ENCODE data around the gene CP. TPM values are rescaled to one million over a fixed set of nuclear protein-coding genes. Genes with fewer than 3 reads are reported as not detected.

Gene CP
- polyA plus RNA-seq, 3 donors: 0.04 TPM; not detected in 2

DNA sequence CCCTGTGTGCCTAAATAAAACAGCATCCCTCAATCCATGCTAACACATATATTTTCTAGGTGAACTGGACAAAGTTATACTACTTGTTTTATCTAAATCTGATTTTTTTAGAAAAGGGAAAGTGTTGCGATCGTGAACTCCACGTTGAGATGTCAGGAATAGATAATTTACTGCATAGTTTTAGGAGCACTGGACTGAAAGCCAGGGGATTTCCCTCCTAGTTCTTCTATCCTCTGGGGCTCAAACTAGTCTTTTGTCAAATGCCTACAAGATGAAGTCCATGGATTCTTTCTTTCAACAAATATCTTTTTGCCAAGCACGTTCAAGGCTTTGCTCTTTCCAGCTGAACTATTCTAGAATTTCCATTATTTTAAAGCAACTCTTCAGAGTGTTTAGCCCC is 92.8 kb downstream of the CP start:
- Mint-ChIP-seq H3K27ac (peak overlapping the region; percentile 86 to 97 (median 92)), H3K36me3 (peaks cover 14 to 16% of the 10 kb centered on the region in 2 donors), H3K4me1 (peaks cover 39% of the 10 kb centered on the region), H3K9me3 (no peaks in the 10 kb centered on the region), H3K27me3 (ENCODE audit: low read depth in 3 of 3) (peaks cover 0 to 6% (median 2%) of the 10 kb centered on the region in 3 donors), H3K4me3 (peak overlapping the region; percentile 93 to 95)
- no peaks in the 10 kb centered on the region for H3K27me3 ChIP-seq (ENCODE audit: control insufficient read depth in 2 of 2, insufficient read depth in 2 of 2, low read length in 2 of 2)
- peak overlapping the region; percentile 97 for H3K9ac ChIP-seq (ENCODE audit: insufficient read depth, low read length, poor library complexity, severe bottlenecking)
- TF ChIP-seq, protein P1, sequence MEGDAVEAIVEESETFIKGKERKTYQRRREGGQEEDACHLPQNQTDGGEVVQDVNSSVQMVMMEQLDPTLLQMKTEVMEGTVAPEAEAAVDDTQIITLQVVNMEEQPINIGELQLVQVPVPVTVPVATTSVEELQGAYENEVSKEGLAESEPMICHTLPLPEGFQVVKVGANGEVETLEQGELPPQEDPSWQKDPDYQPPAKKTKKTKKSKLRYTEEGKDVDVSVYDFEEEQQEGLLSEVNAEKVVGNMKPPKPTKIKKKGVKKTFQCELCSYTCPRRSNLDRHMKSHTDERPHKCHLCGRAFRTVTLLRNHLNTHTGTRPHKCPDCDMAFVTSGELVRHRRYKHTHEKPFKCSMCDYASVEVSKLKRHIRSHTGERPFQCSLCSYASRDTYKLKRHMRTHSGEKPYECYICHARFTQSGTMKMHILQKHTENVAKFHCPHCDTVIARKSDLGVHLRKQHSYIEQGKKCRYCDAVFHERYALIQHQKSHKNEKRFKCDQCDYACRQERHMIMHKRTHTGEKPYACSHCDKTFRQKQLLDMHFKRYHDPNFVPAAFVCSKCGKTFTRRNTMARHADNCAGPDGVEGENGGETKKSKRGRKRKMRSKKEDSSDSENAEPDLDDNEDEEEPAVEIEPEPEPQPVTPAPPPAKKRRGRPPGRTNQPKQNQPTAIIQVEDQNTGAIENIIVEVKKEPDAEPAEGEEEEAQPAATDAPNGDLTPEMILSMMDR (IDR thresholded peaks at IDR 0.05): no peak
- H4K20me1 ChIP-seq (ENCODE audit: insufficient read depth, low read length): no peaks in the 10 kb centered on the region
- peak overlapping the region; percentile 81 for H3K4me2 ChIP-seq (replicated peaks; ENCODE audit: extremely low read depth, low read length, poor library complexity, severe bottlenecking)
- peak in 2 of 3 donors; percentile 23 for DNase-seq
- no peaks in the 10 kb centered on the region for H3K36me3 ChIP-seq (replicated peaks in 1 of 2; ENCODE audit: control insufficient read depth in 1 of 2, insufficient read depth in 2 of 2, low read length in 2 of 2)
- H3K27ac ChIP-seq (ENCODE audit: low read depth in 1 of 2, low read length in 2 of 2): peak overlapping the region; percentile 62 to 97
- no peaks in the 10 kb centered on the region for H3K9me3 ChIP-seq (replicated peaks in 1 of 2; ENCODE audit: control insufficient read depth in 1 of 2, insufficient read depth in 1 of 2, low read length in 2 of 2)
- 0% methylated on average over 1 of the region's 4 CpGs for WGBS (ENCODE audit: insufficient coverage)
- H2AFZ ChIP-seq (ENCODE audit: insufficient read depth, low read depth, low read length, poor library complexity, severe bottlenecking): peak overlapping the region; percentile 9
- H3K79me2 ChIP-seq (ENCODE audit: insufficient read depth, low read length): peaks cover 44% of the 10 kb centered on the region
- peaks cover 27 to 39% of the 10 kb centered on the region in 2 donors for H3K4me1 ChIP-seq (ENCODE audit: control insufficient read depth in 1 of 2, insufficient read depth in 2 of 2, low read length in 2 of 2)
- peak overlapping the region; percentile 70 to 95 (median 88) for H3K4me3 ChIP-seq (replicated peaks in 1 of 3; ENCODE audit: low read depth in 2 of 3, low read length in 3 of 3)
- intact Hi-C loops (cut with micrococcal nuclease): loop anchor here in 1 of 2 donors (10.0 kb wide), 1 partner anchor 134 kb away; the partner anchor contains the start of gene GYG1

GRCh38 chr3:149122721-149123578 is 98.7 kb downstream of the CP start:
- peaks cover 0 to under 1% (median 0%) of the 10 kb centered on the region in 3 donors for H3K27me3 Mint-ChIP-seq (ENCODE audit: low read depth in 3 of 3)
- H3K9me3 Mint-ChIP-seq: no peaks in the 10 kb centered on the region
- Histone ChIP-seq H4K20me1 (ENCODE audit: insufficient read depth, low read length) (no peaks in the 10 kb centered on the region), H3K4me1 (ENCODE audit: control insufficient read depth in 1 of 2, insufficient read depth in 2 of 2, low read length in 2 of 2) (no peaks in the 10 kb centered on the region), H3K27me3 (ENCODE audit: control insufficient read depth in 2 of 2, insufficient read depth in 2 of 2, low read length in 2 of 2) (no peaks in the 10 kb centered on the region), H3K36me3 (replicated peaks in 1 of 2; ENCODE audit: control insufficient read depth in 1 of 2, insufficient read depth in 2 of 2, low read length in 2 of 2) (no peaks in the 10 kb centered on the region), H3K4me2 (replicated peaks; ENCODE audit: extremely low read depth, low read length, poor library complexity, severe bottlenecking) (no peak overlapping the region), H2AFZ (ENCODE audit: insufficient read depth, low read depth, low read length, poor library complexity, severe bottlenecking) (no peak overlapping the region), H3K9ac (ENCODE audit: insufficient read depth, low read length, poor library complexity, severe bottlenecking) (no peak overlapping the region), H3K4me3 (replicated peaks in 1 of 3; ENCODE audit: low read depth in 2 of 3, low read length in 3 of 3) (no peak overlapping the region), H3K9me3 (replicated peaks in 1 of 2; ENCODE audit: control insufficient read depth in 1 of 2, insufficient read depth in 1 of 2, low read length in 2 of 2) (no peaks in the 10 kb centered on the region), H3K79me2 (ENCODE audit: insufficient read depth, low read length) (no peaks in the 10 kb centered on the region), H3K27ac (ENCODE audit: low read depth in 1 of 2, low read length in 2 of 2) (no peak overlapping the region)
- H3K27ac Mint-ChIP-seq: no peak overlapping the region
- WGBS (ENCODE audit: insufficient coverage): no CpG with 5 or more reads among the region's 4 CpGs
- peaks cover 7% of the 10 kb centered on the region for H3K4me1 Mint-ChIP-seq
- intact Hi-C loops (cut with micrococcal nuclease): loop anchor here in 1 of 2 donors (10.0 kb wide), 1 partner anchor 128 kb away; the partner anchor contains the start of gene GYG1
- TF ChIP-seq, protein P1 (IDR thresholded peaks at IDR 0.05): no peak
- DNase-seq: peak in 2 of 3 donors; percentile 34 to 49
- H3K4me3 Mint-ChIP-seq: no peak overlapping the region
- peaks cover 0 to 2% of the 10 kb centered on the region in 2 donors for H3K36me3 Mint-ChIP-seq

Other genes with a start within 250 kb of the CP start
- gene GYG1, start 230.3 kb downstream of the CP start, polyA plus RNA-seq: 100 to 1,000 TPM in 2 of 3 donors, 10 to 100 TPM in 1; 50.6 to 122 (median 121) TPM
- gene HLTF, start 135.3 kb downstream of the CP start, polyA plus RNA-seq: 1 to 10 TPM; 2.0 to 4.6 (median 2.7) TPM
- gene HPS3, start 92.2 kb downstream of the CP start, polyA plus RNA-seq: 10 to 100 TPM; 20.8 to 35.8 (median 34.8) TPM
- not detected for gene TM4SF18, start 111.8 kb upstream of the CP start, polyA plus RNA-seq
- gene TM4SF1, start 155.8 kb upstream of the CP start, polyA plus RNA-seq: not detected

All from CD14-positive monocyte (primary cell).